CD14-positive monocyte (primary cell): ENCODE data around the gene LCE1F. TPM values are rescaled to one million over a fixed set of nuclear protein-coding genes. Genes with fewer than 3 reads are reported as not detected.

ENCODE experiments used
- DNase-seq, 3 donors: peaks; one replicate each; pipeline ENCODE4 v3.0.0-alpha.2; 2011 to 2022
- H2AFZ ChIP-seq: 2 replicates; pipeline ENCODE4 v1.6.0; 2012; ENCODE audit warnings: mild to moderate bottlenecking, low read depth, low read length, inconsistent platforms; ENCODE audit not compliant: insufficient read depth, poor library complexity, severe bottlenecking
- H3K27ac ChIP-seq, 2 donors: 1 replicate in 1 of 2; 2 replicates in 1 of 2; pipeline ENCODE4 v1.5.1; 2012 to 2013; ENCODE audit warnings: low read length in 2 of 2, control low read depth in 1 of 2, inconsistent platforms in 1 of 2, low read depth in 1 of 2, mild to moderate bottlenecking in 1 of 2
- H3K27me3 ChIP-seq, 2 donors: one replicate each; pipeline versions ENCODE4 v1.6.0 to v1.6.1; 2011 to 2013; ENCODE audit warnings: low read length in 2 of 2; ENCODE audit not compliant: control insufficient read depth in 2 of 2, insufficient read depth in 2 of 2
- H3K36me3 ChIP-seq, 2 donors: replicated peaks in 1 of 2; 1 replicate in 1 of 2; 2 replicates in 1 of 2; pipeline versions ENCODE4 v1.5.1 to v1.6.1; 2012 to 2013; ENCODE audit warnings: low read length in 2 of 2, control low read depth in 1 of 2, inconsistent platforms in 1 of 2, mild to moderate bottlenecking in 1 of 2; ENCODE audit not compliant: insufficient read depth in 2 of 2, control insufficient read depth in 1 of 2
- H3K4me1 ChIP-seq, 2 donors: 1 replicate in 1 of 2; 2 replicates in 1 of 2; pipeline versions ENCODE4 v1.5.1 to v1.6.1; 2012 to 2013; ENCODE audit warnings: low read length in 2 of 2, control low read depth in 1 of 2, inconsistent platforms in 1 of 2, mild to moderate bottlenecking in 1 of 2, moderate library complexity in 1 of 2; ENCODE audit not compliant: insufficient read depth in 2 of 2, control insufficient read depth in 1 of 2
- H3K4me2 ChIP-seq: replicated peaks from 2 replicates; pipeline ENCODE3; 2012; ENCODE audit warnings: low read length, moderate library complexity, mild to moderate bottlenecking; ENCODE audit not compliant: poor library complexity, severe bottlenecking; ENCODE audit errors: extremely low read depth
- H3K4me3 ChIP-seq, 3 experiments: fragments of 200-600 bp in 1 of 3; sonication (generic) in 1 of 3; replicated peaks in 1 of 3; 1 replicate in 2 of 3; 2 replicates in 1 of 3; pipeline ENCODE4 v1.5.1; 2011 to 2013; ENCODE audit warnings: low read length in 3 of 3, mild to moderate bottlenecking in 3 of 3, control low read depth in 2 of 3, low read depth in 2 of 3, inconsistent platforms in 1 of 3, moderate library complexity in 1 of 3
- H3K79me2 ChIP-seq: 2 replicates; pipeline ENCODE4 v1.6.0; 2012; ENCODE audit warnings: mild to moderate bottlenecking, control low read depth, inconsistent platforms, low read length, moderate library complexity; ENCODE audit not compliant: insufficient read depth
- H3K9ac ChIP-seq: 2 replicates; pipeline ENCODE4 v1.6.0; 2017; ENCODE audit warnings: low read length, mild to moderate bottlenecking; ENCODE audit not compliant: insufficient read depth, poor library complexity, severe bottlenecking
- H3K9me3 ChIP-seq, 2 donors: replicated peaks in 1 of 2; 1 replicate in 1 of 2; 2 replicates in 1 of 2; pipeline versions ENCODE4 v1.5.1 to v1.6.1; 2012 to 2013; ENCODE audit warnings: low read length in 2 of 2, control low read depth in 1 of 2; ENCODE audit not compliant: control insufficient read depth in 1 of 2, insufficient read depth in 1 of 2
- H4K20me1 ChIP-seq: 2 replicates; pipeline ENCODE4 v1.6.0; 2012; ENCODE audit warnings: mild to moderate bottlenecking, low read length, control low read depth, moderate library complexity; ENCODE audit not compliant: insufficient read depth
- H3K27ac Mint-ChIP-seq, 7 donors: one replicate each; pipeline ENCODE4 v1.8.0; 2020; ENCODE audit warnings: mild to moderate bottlenecking in 7 of 7, mixed read lengths in 7 of 7, moderate library complexity in 6 of 7, inconsistent platforms in 2 of 7
- H3K27me3 Mint-ChIP-seq, 3 donors: one replicate each; pipeline ENCODE4 v1.8.0; 2021 to 2022; ENCODE audit warnings: low read depth in 3 of 3, mild to moderate bottlenecking in 3 of 3, mixed read lengths in 3 of 3, moderate library complexity in 3 of 3, inconsistent platforms in 1 of 3
- H3K36me3 Mint-ChIP-seq, 2 donors: one replicate each; pipeline ENCODE4 v1.8.0; 2020; ENCODE audit warnings: mixed read lengths in 2 of 2, inconsistent platforms in 1 of 2, mild to moderate bottlenecking in 1 of 2
- H3K4me1 Mint-ChIP-seq: one replicate; pipeline ENCODE4 v1.8.0; 2020; ENCODE audit warnings: mild to moderate bottlenecking, mixed read lengths
- H3K4me3 Mint-ChIP-seq, 2 donors: one replicate each; pipeline ENCODE4 v1.8.0; 2020; ENCODE audit warnings: mild to moderate bottlenecking in 2 of 2, mixed read lengths in 2 of 2, moderate library complexity in 1 of 2
- H3K9me3 Mint-ChIP-seq, 7 donors: one replicate each; pipeline ENCODE4 v1.8.0; 2020 to 2022; ENCODE audit warnings: mixed read lengths in 7 of 7, mild to moderate bottlenecking in 6 of 7, moderate library complexity in 6 of 7, inconsistent platforms in 2 of 7
- CTCF ChIP-seq: fragments of 200-600 bp; IDR thresholded peaks from one replicate; pipeline ENCODE4 v1.8.0; 2022; ENCODE audit warnings: antibody characterized with exemption, mild to moderate bottlenecking
- WGBS: methylation state at CpG from one replicate; pipeline ENCODE4 v1.1.5; 2013; ENCODE audit warnings: missing lambda C conversion rate; ENCODE audit not compliant: insufficient coverage; 5-methylcytosine and 5-hydroxymethylcytosine counted together
- intact Hi-C, 2 donors: fragments of 100-400 bp; cut with micrococcal nuclease; formaldehyde crosslinking; loops; one replicate each; pipeline versions ENCODE4 v1.15.0 to v1.15.1; 2023
- polyA plus RNA-seq, 3 donors: library from polyadenylated mRNA; depleted of rRNA in 1 of 3; unstranded in 2 of 3; stranded (reverse) in 1 of 3; fragments of 300-500 nt in 2 of 3; fragments of >200 nt in 1 of 3; fragmentation: Illumina TruSeq in 2 of 3; gene quantifications; 1 replicate in 2 of 3; 2 replicates in 1 of 3; pipeline ENCODE4 v1.2.3, GENCODE V29; 2012 to 2021

The LCE1F gene
- polyA plus RNA-seq, 3 donors: not detected

GRCh38 chr1:152737997-152738396 is 36.9 kb upstream of the LCE1F start:
- TF ChIP-seq CTCF: no peak
- Mint-ChIP-seq H3K36me3 (no peaks in the 10 kb centered on the region), H3K4me1 (no peaks in the 10 kb centered on the region), H3K4me3 (no peak overlapping the region), H3K27ac (peak overlapping the region in 1 of 7 donors; percentile 46), H3K9me3 (no peaks in the 10 kb centered on the region), H3K27me3 (peaks cover 13 to 31% (median 13%) of the 10 kb centered on the region in 3 donors)
- H3K9ac ChIP-seq: no peak overlapping the region
- H3K4me1 ChIP-seq: no peaks in the 10 kb centered on the region
- 83% methylated on average over 2 of the region's 5 CpGs for WGBS
- no peaks in the 10 kb centered on the region for H3K36me3 ChIP-seq
- no peaks in the 10 kb centered on the region for H4K20me1 ChIP-seq
- H3K9me3 ChIP-seq: no peaks in the 10 kb centered on the region
- DNase-seq: no peak
- intact Hi-C loops: no loop called here
- H3K27ac ChIP-seq: no peak overlapping the region
- H3K79me2 ChIP-seq: no peaks in the 10 kb centered on the region
- H2AFZ ChIP-seq: no peak overlapping the region
- H3K4me3 ChIP-seq: no peak overlapping the region
- no peak overlapping the region for H3K4me2 ChIP-seq
- peaks cover 0 to 2% of the 10 kb centered on the region in 2 donors for H3K27me3 ChIP-seq

DNA sequence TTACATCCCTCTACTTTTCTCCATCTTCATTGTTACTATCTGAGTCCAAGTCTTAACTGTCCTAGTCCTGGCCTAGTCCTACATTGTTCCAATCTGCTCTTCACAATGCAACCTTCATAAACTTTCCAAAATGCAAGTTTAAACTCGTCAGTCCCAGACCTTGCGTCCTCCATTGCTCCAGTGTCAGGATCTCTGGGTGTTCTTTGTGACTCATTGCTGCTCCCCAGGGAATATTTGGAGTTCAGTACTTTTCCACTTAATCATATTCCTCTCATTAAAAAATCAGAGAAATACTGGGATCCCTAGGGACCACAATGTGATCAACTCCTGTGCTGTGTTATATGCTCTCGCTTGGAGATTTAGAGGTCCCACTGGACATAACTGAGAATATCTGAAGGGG is 35.1 kb upstream of the LCE1F start:
- Mint-ChIP-seq H3K4me3 (no peak overlapping the region), H3K27me3 (peaks cover 14 to 31% (median 15%) of the 10 kb centered on the region in 3 donors), H3K36me3 (no peaks in the 10 kb centered on the region), H3K9me3 (no peaks in the 10 kb centered on the region), H3K4me1 (no peaks in the 10 kb centered on the region), H3K27ac (no peak overlapping the region)
- TF ChIP-seq CTCF: no peak
- H3K27me3 ChIP-seq: peaks cover 0 to 2% of the 10 kb centered on the region in 2 donors
- no peak overlapping the region for H2AFZ ChIP-seq
- H3K4me3 ChIP-seq: no peak overlapping the region
- no peaks in the 10 kb centered on the region for H4K20me1 ChIP-seq
- intact Hi-C loops: no loop called here
- H3K9ac ChIP-seq: no peak overlapping the region
- H3K9me3 ChIP-seq: no peaks in the 10 kb centered on the region
- no peaks in the 10 kb centered on the region for H3K4me1 ChIP-seq
- no peak overlapping the region for H3K4me2 ChIP-seq
- 100% methylated on average over 1 of the region's 3 CpGs for WGBS
- no peaks in the 10 kb centered on the region for H3K36me3 ChIP-seq
- no peak overlapping the region for H3K27ac ChIP-seq
- no peak for DNase-seq
- no peaks in the 10 kb centered on the region for H3K79me2 ChIP-seq
